ENCODE results near the gene NIPBL.

The NIPBL gene

GRCh38 chr5:36932056-36932455 is 55.5 kb downstream of the NIPBL start:
- no peak overlapping the region for H3K27ac ChIP-seq (ENCODE audit: low read depth, low read length, severe bottlenecking)
- no peaks in the 10 kb centered on the region for H3K36me3 ChIP-seq (ENCODE audit: control insufficient read depth, insufficient read depth, low read length)
- WGBS, 2 experiments (ENCODE audit: insufficient coverage in 2 of 2): no CpG with 5 or more reads among the region's 4 CpGs
- H3K4me3 ChIP-seq (ENCODE audit: extremely low read depth, insufficient read depth, low read length, poor library complexity, severe bottlenecking): no peak overlapping the region
- H3K4me1 ChIP-seq (ENCODE audit: control insufficient read depth, insufficient read depth, low read length, poor library complexity, severe bottlenecking): no peaks in the 10 kb centered on the region
- no peaks in the 10 kb centered on the region for H3K9me3 ChIP-seq (ENCODE audit: control insufficient read depth, low read length)

- no peak overlapping the region for H3K27ac ChIP-seq (ENCODE audit: low read depth, low read length, severe bottlenecking)
- no peaks in the 10 kb centered on the region for H3K36me3 ChIP-seq (ENCODE audit: control insufficient read depth, insufficient read depth, low read length)
- H3K4me1 ChIP-seq (ENCODE audit: control insufficient read depth, insufficient read depth, low read length, poor library complexity, severe bottlenecking): no peaks in the 10 kb centered on the region
- H3K4me3 ChIP-seq (ENCODE audit: extremely low read depth, insufficient read depth, low read length, poor library complexity, severe bottlenecking): no peak overlapping the region
- no peaks in the 10 kb centered on the region for H3K9me3 ChIP-seq (ENCODE audit: control insufficient read depth, low read length)
- no CpG with 5 or more reads among the region's 1 CpG for WGBS, 2 experiments (ENCODE audit: insufficient coverage in 2 of 2)
Observed at GRCh38 chr5:36932699-36933098, 56.1 kb downstream of the NIPBL start.

- Histone ChIP-seq H3K36me3 (ENCODE audit: control insufficient read depth, insufficient read depth, low read length) (peaks cover 4% of the 10 kb centered on the region), H3K4me3 (ENCODE audit: extremely low read depth, insufficient read depth, low read length, poor library complexity, severe bottlenecking) (no peak overlapping the region), H3K9me3 (ENCODE audit: control insufficient read depth, low read length) (no peaks in the 10 kb centered on the region), H3K27ac (ENCODE audit: low read depth, low read length, severe bottlenecking) (no peak overlapping the region), H3K4me1 (ENCODE audit: control insufficient read depth, insufficient read depth, low read length, poor library complexity, severe bottlenecking) (no peaks in the 10 kb centered on the region)
- WGBS, 2 experiments (ENCODE audit: insufficient coverage in 2 of 2): 93 to 100% methylated on average over 2 to 3 of the region's 3 CpGs
Observed at GRCh38 chr5:36934740-36935356, 58.3 kb downstream of the NIPBL start.

GRCh38 chr5:36935805-36936204 is 59.2 kb downstream of the NIPBL start:
- Histone ChIP-seq H3K27ac (ENCODE audit: low read depth, low read length, severe bottlenecking) (no peak overlapping the region), H3K4me1 (ENCODE audit: control insufficient read depth, insufficient read depth, low read length, poor library complexity, severe bottlenecking) (no peaks in the 10 kb centered on the region), H3K9me3 (ENCODE audit: control insufficient read depth, low read length) (no peaks in the 10 kb centered on the region), H3K36me3 (ENCODE audit: control insufficient read depth, insufficient read depth, low read length) (peaks cover 4% of the 10 kb centered on the region), H3K4me3 (ENCODE audit: extremely low read depth, insufficient read depth, low read length, poor library complexity, severe bottlenecking) (no peak overlapping the region)
- no CpG with 5 or more reads among the region's 1 CpG for WGBS, 2 experiments (ENCODE audit: insufficient coverage in 2 of 2)

GRCh38 chr5:36936309-36936708 is 59.7 kb downstream of the NIPBL start:
- no peaks in the 10 kb centered on the region for H3K9me3 ChIP-seq (ENCODE audit: control insufficient read depth, low read length)
- H3K4me1 ChIP-seq (ENCODE audit: control insufficient read depth, insufficient read depth, low read length, poor library complexity, severe bottlenecking): no peaks in the 10 kb centered on the region
- no peak overlapping the region for H3K27ac ChIP-seq (ENCODE audit: low read depth, low read length, severe bottlenecking)
- no peak overlapping the region for H3K4me3 ChIP-seq (ENCODE audit: extremely low read depth, insufficient read depth, low read length, poor library complexity, severe bottlenecking)
- peaks cover 4% of the 10 kb centered on the region for H3K36me3 ChIP-seq (ENCODE audit: control insufficient read depth, insufficient read depth, low read length)
- 67 to 100% methylated on average over 1 of the region's 3 CpGs for WGBS, 2 experiments (ENCODE audit: insufficient coverage in 2 of 2)

GRCh38 chr5:36938129-36938528 is 61.6 kb downstream of the NIPBL start:
- peaks cover 4% of the 10 kb centered on the region for H3K36me3 ChIP-seq (ENCODE audit: control insufficient read depth, insufficient read depth, low read length)
- no peak overlapping the region for H3K4me3 ChIP-seq (ENCODE audit: extremely low read depth, insufficient read depth, low read length, poor library complexity, severe bottlenecking)
- whole genome bisulfite sequencing, 2 experiments (ENCODE audit: insufficient coverage in 2 of 2): 100% methylated on average over 1 of the region's 5 CpGs; no CpG with 5 or more reads in 1 of the 2 experiments
- no peaks in the 10 kb centered on the region for H3K9me3 ChIP-seq (ENCODE audit: control insufficient read depth, low read length)
- no peak overlapping the region for H3K27ac ChIP-seq (ENCODE audit: low read depth, low read length, severe bottlenecking)
- H3K4me1 ChIP-seq (ENCODE audit: control insufficient read depth, insufficient read depth, low read length, poor library complexity, severe bottlenecking): no peaks in the 10 kb centered on the region

- H3K27ac ChIP-seq (ENCODE audit: low read depth, low read length, severe bottlenecking): no peak overlapping the region
- 85 to 96% methylated on average over 2 of the region's 3 CpGs for WGBS, 2 experiments (ENCODE audit: insufficient coverage in 2 of 2)
- H3K4me1 ChIP-seq (ENCODE audit: control insufficient read depth, insufficient read depth, low read length, poor library complexity, severe bottlenecking): no peaks in the 10 kb centered on the region
- no peak overlapping the region for H3K4me3 ChIP-seq (ENCODE audit: extremely low read depth, insufficient read depth, low read length, poor library complexity, severe bottlenecking)
- no peaks in the 10 kb centered on the region for H3K9me3 ChIP-seq (ENCODE audit: control insufficient read depth, low read length)
- peaks cover 4% of the 10 kb centered on the region for H3K36me3 ChIP-seq (ENCODE audit: control insufficient read depth, insufficient read depth, low read length)
Observed at GRCh38 chr5:36939969-36940858, 63.6 kb downstream of the NIPBL start.

- WGBS, 2 experiments (ENCODE audit: insufficient coverage in 2 of 2): 86 to 92% methylated on average over 1 of the region's 1 CpG
- Histone ChIP-seq H3K27ac (ENCODE audit: low read depth, low read length, severe bottlenecking) (peak overlapping the region; percentile 17), H3K36me3 (ENCODE audit: control insufficient read depth, insufficient read depth, low read length) (peaks cover 4% of the 10 kb centered on the region), H3K4me1 (ENCODE audit: control insufficient read depth, insufficient read depth, low read length, poor library complexity, severe bottlenecking) (peaks cover 4% of the 10 kb centered on the region), H3K9me3 (ENCODE audit: control insufficient read depth, low read length) (no peaks in the 10 kb centered on the region), H3K4me3 (ENCODE audit: extremely low read depth, insufficient read depth, low read length, poor library complexity, severe bottlenecking) (no peak overlapping the region)
Observed at GRCh38 chr5:36943584-36943983, 67.0 kb downstream of the NIPBL start.

GRCh38 chr5:36944024-36944423 is 67.5 kb downstream of the NIPBL start:
- Histone ChIP-seq H3K4me3 (ENCODE audit: extremely low read depth, insufficient read depth, low read length, poor library complexity, severe bottlenecking) (no peak overlapping the region), H3K27ac (ENCODE audit: low read depth, low read length, severe bottlenecking) (peak overlapping the region; percentile 17), H3K36me3 (ENCODE audit: control insufficient read depth, insufficient read depth, low read length) (peaks cover 4% of the 10 kb centered on the region), H3K9me3 (ENCODE audit: control insufficient read depth, low read length) (no peaks in the 10 kb centered on the region), H3K4me1 (ENCODE audit: control insufficient read depth, insufficient read depth, low read length, poor library complexity, severe bottlenecking) (peaks cover 4% of the 10 kb centered on the region)
- 80 to 100% methylated on average over 1 of the region's 2 CpGs for WGBS, 2 experiments (ENCODE audit: insufficient coverage in 2 of 2)

GRCh38 chr5:36944607-36945225 is 68.1 kb downstream of the NIPBL start:
- H3K27ac ChIP-seq (ENCODE audit: low read depth, low read length, severe bottlenecking): no peak overlapping the region
- H3K4me3 ChIP-seq (ENCODE audit: extremely low read depth, insufficient read depth, low read length, poor library complexity, severe bottlenecking): no peak overlapping the region
- no peaks in the 10 kb centered on the region for H3K9me3 ChIP-seq (ENCODE audit: control insufficient read depth, low read length)
- peaks cover under 1% of the 10 kb centered on the region for H3K36me3 ChIP-seq (ENCODE audit: control insufficient read depth, insufficient read depth, low read length)
- no CpG with 5 or more reads among the region's 4 CpGs for whole genome bisulfite sequencing, 2 experiments (ENCODE audit: insufficient coverage in 2 of 2)
- peaks cover 4% of the 10 kb centered on the region for H3K4me1 ChIP-seq (ENCODE audit: control insufficient read depth, insufficient read depth, low read length, poor library complexity, severe bottlenecking)

GRCh38 chr5:36945687-36946086 is 69.1 kb downstream of the NIPBL start:
- Histone ChIP-seq H3K36me3 (ENCODE audit: control insufficient read depth, insufficient read depth, low read length) (no peaks in the 10 kb centered on the region), H3K27ac (ENCODE audit: low read depth, low read length, severe bottlenecking) (no peak overlapping the region), H3K4me3 (ENCODE audit: extremely low read depth, insufficient read depth, low read length, poor library complexity, severe bottlenecking) (no peak overlapping the region), H3K9me3 (ENCODE audit: control insufficient read depth, low read length) (no peaks in the 10 kb centered on the region), H3K4me1 (ENCODE audit: control insufficient read depth, insufficient read depth, low read length, poor library complexity, severe bottlenecking) (peaks cover 4% of the 10 kb centered on the region)

Data from mesodermal cell (in vitro differentiated cells).